SK-N-SH treated with all-trans-retinoic acid at 6 μM for 48 hours (cell line): Measurements from ENCODE around the gene CCDC154.

ENCODE experiments used
- ATAC-seq: fragments of 200-7000 bp; cut with Tn5 transposase; 3 replicates; pipeline ENCODE4 v1.9.1; 2020; ENCODE audit warnings: mild to moderate bottlenecking, moderate library complexity
- ARNTL ChIP-seq: fragments of 450-650 bp; formaldehyde crosslinking; IDR thresholded peaks from 2 replicates; pipeline ENCODE4 v1.5.0; 2020; ENCODE audit warnings: low read depth, mild to moderate bottlenecking, moderate library complexity, borderline replicate concordance
- BACH2 ChIP-seq: fragments of 250-450 bp; sonication (Bioruptor Pico); IDR thresholded peaks from 2 replicates; pipeline ENCODE4 v1.9.0; 2021; ENCODE audit warnings: mild to moderate bottlenecking, borderline replicate concordance
- CSDC2 ChIP-seq: fragments of 250-450 bp; sonication (Bioruptor Pico); IDR thresholded peaks from 2 replicates; pipeline ENCODE4 v1.5.0; 2020; ENCODE audit warnings: mild to moderate bottlenecking, moderate library complexity
- ESRRG ChIP-seq: fragments of 250-450 bp; sonication (Bioruptor Pico); IDR thresholded peaks from 2 replicates; pipeline ENCODE4 v1.6.1; 2021; ENCODE audit warnings: mild to moderate bottlenecking
- GLIS3 ChIP-seq: fragments of 250-450 bp; sonication (Bioruptor Pico); IDR thresholded peaks from 2 replicates; pipeline ENCODE4 v1.5.0; 2020; ENCODE audit warnings: mild to moderate bottlenecking, moderate library complexity
- ISL1 ChIP-seq: fragments of 250-450 bp; sonication (Bioruptor Pico); IDR thresholded peaks from 2 replicates; pipeline ENCODE4 v2.1.2; 2022; ENCODE audit warnings: mild to moderate bottlenecking, moderate library complexity
- PPARA ChIP-seq: fragments of 250-450 bp; sonication (Bioruptor Pico); IDR thresholded peaks from 2 replicates; pipeline ENCODE4 v1.5.0; 2020; ENCODE audit warnings: mild to moderate bottlenecking, borderline replicate concordance
- RARB ChIP-seq: fragments of 250-450 bp; sonication (Bioruptor Pico); IDR thresholded peaks from 2 replicates; pipeline ENCODE4 v1.8.0; 2021; ENCODE audit warnings: mild to moderate bottlenecking, moderate library complexity
- SNAI2 ChIP-seq: fragments of 250-450 bp; sonication (Bioruptor Pico); IDR thresholded peaks from 2 replicates; pipeline ENCODE4 v1.5.0; 2020; ENCODE audit warnings: mild to moderate bottlenecking, moderate library complexity
- TCF4 ChIP-seq: fragments of 250-450 bp; sonication (Bioruptor Pico); IDR thresholded peaks from 2 replicates; pipeline ENCODE4 v1.8.0; 2021; ENCODE audit warnings: mild to moderate bottlenecking, moderate library complexity, borderline replicate concordance
- TOX ChIP-seq: fragments of 250-450 bp; sonication (Bioruptor Pico); IDR thresholded peaks from 2 replicates; pipeline ENCODE4 v1.8.0; 2021; ENCODE audit warnings: mild to moderate bottlenecking, moderate library complexity, borderline replicate concordance
- ZC3H10 ChIP-seq: fragments of 250-450 bp; sonication (Bioruptor Pico); IDR thresholded peaks from 2 replicates; pipeline ENCODE4 v1.5.1; 2021; ENCODE audit warnings: mild to moderate bottlenecking, moderate library complexity
- ZFP3 ChIP-seq: fragments of 250-450 bp; sonication (Bioruptor Pico); IDR thresholded peaks from 2 replicates; pipeline ENCODE4 v1.5.0; 2020; ENCODE audit warnings: mild to moderate bottlenecking, moderate library complexity
- ZNF565 ChIP-seq: fragments of 450-650 bp; formaldehyde crosslinking; conservative IDR thresholded peaks from 2 replicates; pipeline ENCODE4 v1.5.0; 2020; ENCODE audit warnings: low read depth, mild to moderate bottlenecking, moderate library complexity
- ZNF70 ChIP-seq: fragments of 450-650 bp; formaldehyde crosslinking; IDR thresholded peaks from 2 replicates; pipeline ENCODE4 v1.5.0; 2020; ENCODE audit warnings: mild to moderate bottlenecking, moderate library complexity
- ZNF8 ChIP-seq: fragments of 450-650 bp; formaldehyde crosslinking; IDR thresholded peaks from 2 replicates; pipeline ENCODE4 v1.5.0; 2020; ENCODE audit warnings: mild to moderate bottlenecking, moderate library complexity
- TF ChIP-seq, protein P1 (sequence below): fragments of 250-450 bp; sonication (Bioruptor Pico); IDR thresholded peaks from 2 replicates; pipeline ENCODE4 v1.5.1; 2020; ENCODE audit warnings: low read depth, mild to moderate bottlenecking, moderate library complexity
- TF ChIP-seq, protein P2 (sequence below): fragments of 250-450 bp; sonication (Bioruptor Pico); IDR thresholded peaks from 2 replicates; pipeline ENCODE4 v1.5.1; 2021; ENCODE audit warnings: mild to moderate bottlenecking, moderate library complexity
- TF ChIP-seq, protein P3 (sequence below): fragments of 250-450 bp; sonication (Bioruptor Pico); IDR thresholded peaks from 2 replicates; pipeline ENCODE4 v1.8.0; 2020; ENCODE audit warnings: mild to moderate bottlenecking, moderate library complexity, borderline replicate concordance
- TF ChIP-seq, protein P4 (sequence below): fragments of 250-450 bp; sonication (Bioruptor Pico); IDR thresholded peaks from 2 replicates; pipeline ENCODE4 v1.5.0; 2020; ENCODE audit warnings: mild to moderate bottlenecking, moderate library complexity
- TF ChIP-seq, protein P5 (sequence below): fragments of 250-450 bp; sonication (Bioruptor Pico); IDR thresholded peaks from 2 replicates; pipeline ENCODE4 v1.8.0; 2021; ENCODE audit warnings: low read depth, mild to moderate bottlenecking, moderate library complexity, borderline replicate concordance

CCDC154 gene

DNA sequence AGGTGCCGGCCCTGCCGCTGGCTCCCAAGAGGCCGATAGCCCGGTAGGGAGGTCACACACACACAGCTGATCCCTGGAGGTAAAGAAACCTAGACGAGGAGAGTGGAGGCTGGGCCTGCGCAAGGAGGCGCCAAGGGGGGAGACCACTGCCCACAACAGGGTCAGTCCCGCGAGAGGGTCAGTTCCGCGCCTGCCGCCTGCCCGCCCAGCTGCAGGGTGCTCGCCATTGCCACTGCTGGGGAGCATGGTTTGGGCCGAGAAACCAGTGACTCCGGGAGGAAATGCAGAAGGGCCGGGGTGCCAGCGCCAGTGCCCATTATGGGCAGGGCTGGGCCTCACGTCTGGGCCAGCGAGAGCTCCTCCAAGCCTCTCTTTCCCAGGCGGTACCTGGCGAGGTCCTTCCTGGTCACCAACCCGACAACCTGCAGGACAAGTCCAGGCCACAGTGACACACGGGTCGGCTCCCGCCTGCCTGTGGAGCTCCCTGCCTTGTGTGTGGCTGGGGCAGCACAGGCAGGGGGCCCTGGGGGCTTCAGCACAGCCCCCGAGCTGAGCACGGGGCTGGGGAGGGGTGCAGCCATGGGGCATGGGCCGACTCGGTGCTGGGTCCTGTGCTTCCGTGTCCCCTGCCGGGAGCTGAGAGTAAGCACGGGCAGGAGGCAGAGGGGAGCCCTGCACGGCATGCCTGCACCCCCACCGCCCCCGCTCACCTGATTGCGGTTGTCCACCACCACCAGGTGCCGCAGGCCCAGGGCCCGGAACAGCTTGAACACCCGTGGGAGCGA is 2.1 kb upstream of the CCDC154 start:
- TF ChIP-seq TOX, result no peak
- no peak for TF ChIP-seq ISL1 (CRISPR knock-in tag)
- no peak for TF ChIP-seq ZFP3 (CRISPR knock-in tag)
- TF ChIP-seq, protein P1, sequence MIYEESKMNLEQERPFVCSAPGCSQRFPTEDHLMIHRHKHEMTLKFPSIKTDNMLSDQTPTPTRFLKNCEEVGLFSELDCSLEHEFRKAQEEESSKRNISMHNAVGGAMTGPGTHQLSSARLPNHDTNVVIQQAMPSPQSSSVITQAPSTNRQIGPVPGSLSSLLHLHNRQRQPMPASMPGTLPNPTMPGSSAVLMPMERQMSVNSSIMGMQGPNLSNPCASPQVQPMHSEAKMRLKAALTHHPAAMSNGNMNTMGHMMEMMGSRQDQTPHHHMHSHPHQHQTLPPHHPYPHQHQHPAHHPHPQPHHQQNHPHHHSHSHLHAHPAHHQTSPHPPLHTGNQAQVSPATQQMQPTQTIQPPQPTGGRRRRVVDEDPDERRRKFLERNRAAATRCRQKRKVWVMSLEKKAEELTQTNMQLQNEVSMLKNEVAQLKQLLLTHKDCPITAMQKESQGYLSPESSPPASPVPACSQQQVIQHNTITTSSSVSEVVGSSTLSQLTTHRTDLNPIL (CRISPR knock-in tag), result no peak
- no peak for TF ChIP-seq RARB
- no peak for TF ChIP-seq BACH2 (CRISPR knock-in tag)
- TF ChIP-seq, protein P2, sequence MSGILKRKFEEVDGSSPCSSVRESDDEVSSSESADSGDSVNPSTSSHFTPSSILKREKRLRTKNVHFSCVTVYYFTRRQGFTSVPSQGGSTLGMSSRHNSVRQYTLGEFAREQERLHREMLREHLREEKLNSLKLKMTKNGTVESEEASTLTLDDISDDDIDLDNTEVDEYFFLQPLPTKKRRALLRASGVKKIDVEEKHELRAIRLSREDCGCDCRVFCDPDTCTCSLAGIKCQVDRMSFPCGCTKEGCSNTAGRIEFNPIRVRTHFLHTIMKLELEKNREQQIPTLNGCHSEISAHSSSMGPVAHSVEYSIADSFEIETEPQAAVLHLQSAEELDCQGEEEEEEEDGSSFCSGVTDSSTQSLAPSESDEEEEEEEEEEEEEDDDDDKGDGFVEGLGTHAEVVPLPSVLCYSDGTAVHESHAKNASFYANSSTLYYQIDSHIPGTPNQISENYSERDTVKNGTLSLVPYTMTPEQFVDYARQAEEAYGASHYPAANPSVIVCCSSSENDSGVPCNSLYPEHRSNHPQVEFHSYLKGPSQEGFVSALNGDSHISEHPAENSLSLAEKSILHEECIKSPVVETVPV (CRISPR knock-in tag), result no peak
- TF ChIP-seq, protein P3, sequence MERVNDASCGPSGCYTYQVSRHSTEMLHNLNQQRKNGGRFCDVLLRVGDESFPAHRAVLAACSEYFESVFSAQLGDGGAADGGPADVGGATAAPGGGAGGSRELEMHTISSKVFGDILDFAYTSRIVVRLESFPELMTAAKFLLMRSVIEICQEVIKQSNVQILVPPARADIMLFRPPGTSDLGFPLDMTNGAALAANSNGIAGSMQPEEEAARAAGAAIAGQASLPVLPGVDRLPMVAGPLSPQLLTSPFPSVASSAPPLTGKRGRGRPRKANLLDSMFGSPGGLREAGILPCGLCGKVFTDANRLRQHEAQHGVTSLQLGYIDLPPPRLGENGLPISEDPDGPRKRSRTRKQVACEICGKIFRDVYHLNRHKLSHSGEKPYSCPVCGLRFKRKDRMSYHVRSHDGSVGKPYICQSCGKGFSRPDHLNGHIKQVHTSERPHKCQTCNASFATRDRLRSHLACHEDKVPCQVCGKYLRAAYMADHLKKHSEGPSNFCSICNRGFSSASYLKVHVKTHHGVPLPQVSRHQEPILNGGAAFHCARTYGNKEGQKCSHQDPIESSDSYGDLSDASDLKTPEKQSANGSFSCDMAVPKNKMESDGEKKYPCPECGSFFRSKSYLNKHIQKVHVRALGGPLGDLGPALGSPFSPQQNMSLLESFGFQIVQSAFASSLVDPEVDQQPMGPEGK (CRISPR knock-in tag), result no peak
- TF ChIP-seq CSDC2 (CRISPR knock-in tag), result no peak
- TF ChIP-seq SNAI2 (CRISPR knock-in tag), result no peak
- TF ChIP-seq ARNTL (CRISPR knock-in tag), result no peak

DNA sequence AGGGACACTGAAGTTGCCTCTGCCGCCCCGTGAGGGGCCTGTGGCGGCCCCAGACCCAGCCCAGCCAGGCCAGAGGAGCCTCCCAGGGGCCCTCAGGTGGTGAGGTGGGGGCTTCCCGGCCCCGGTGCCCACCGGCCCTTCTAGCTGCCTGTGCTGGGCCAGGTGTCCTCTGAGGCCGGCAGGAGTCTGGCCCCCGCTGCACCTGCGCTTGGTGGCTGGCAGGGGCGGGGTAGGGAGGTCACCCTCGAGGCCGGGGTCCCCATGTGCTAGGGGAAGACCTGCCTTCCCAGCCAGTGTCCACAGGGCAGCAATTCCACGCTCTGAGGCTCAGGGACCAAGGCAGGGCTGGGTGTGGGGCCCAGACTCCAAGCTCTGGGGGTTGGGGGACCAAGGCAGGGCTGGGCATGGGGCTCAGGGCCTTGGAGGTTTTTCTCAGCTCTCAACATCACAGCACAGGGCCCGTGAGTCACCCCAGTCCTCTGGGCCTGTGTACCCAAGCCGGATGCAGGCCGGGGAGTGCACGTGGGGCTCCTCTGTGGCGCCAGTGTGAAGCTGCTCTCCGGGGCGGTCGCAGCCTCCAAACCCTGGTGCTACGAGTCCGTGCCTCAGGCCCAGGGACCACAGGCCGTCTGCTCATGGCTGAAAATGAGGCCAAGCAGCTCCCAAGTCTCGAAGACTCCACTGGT is 1.3 kb upstream of the CCDC154 start:
- ATAC-seq, result no peak
- TF ChIP-seq, protein P4, sequence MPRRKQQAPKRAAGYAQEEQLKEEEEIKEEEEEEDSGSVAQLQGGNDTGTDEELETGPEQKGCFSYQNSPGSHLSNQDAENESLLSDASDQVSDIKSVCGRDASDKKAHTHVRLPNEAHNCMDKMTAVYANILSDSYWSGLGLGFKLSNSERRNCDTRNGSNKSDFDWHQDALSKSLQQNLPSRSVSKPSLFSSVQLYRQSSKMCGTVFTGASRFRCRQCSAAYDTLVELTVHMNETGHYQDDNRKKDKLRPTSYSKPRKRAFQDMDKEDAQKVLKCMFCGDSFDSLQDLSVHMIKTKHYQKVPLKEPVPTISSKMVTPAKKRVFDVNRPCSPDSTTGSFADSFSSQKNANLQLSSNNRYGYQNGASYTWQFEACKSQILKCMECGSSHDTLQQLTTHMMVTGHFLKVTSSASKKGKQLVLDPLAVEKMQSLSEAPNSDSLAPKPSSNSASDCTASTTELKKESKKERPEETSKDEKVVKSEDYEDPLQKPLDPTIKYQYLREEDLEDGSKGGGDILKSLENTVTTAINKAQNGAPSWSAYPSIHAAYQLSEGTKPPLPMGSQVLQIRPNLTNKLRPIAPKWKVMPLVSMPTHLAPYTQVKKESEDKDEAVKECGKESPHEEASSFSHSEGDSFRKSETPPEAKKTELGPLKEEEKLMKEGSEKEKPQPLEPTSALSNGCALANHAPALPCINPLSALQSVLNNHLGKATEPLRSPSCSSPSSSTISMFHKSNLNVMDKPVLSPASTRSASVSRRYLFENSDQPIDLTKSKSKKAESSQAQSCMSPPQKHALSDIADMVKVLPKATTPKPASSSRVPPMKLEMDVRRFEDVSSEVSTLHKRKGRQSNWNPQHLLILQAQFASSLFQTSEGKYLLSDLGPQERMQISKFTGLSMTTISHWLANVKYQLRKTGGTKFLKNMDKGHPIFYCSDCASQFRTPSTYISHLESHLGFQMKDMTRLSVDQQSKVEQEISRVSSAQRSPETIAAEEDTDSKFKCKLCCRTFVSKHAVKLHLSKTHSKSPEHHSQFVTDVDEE (CRISPR knock-in tag), result no peak
- no peak for TF ChIP-seq BACH2 (CRISPR knock-in tag)
- TF ChIP-seq SNAI2 (CRISPR knock-in tag), result no peak
- TF ChIP-seq ZFP3 (CRISPR knock-in tag), result no peak
- TF ChIP-seq RARB, result no peak
- TF ChIP-seq GLIS3 (CRISPR knock-in tag), result no peak
- TF ChIP-seq ZNF8, result no peak
- TF ChIP-seq PPARA, result no peak

More for the DNA sequence above, 2.1 kb upstream of the CCDC154 start:
- no peak for ATAC-seq

DNA sequence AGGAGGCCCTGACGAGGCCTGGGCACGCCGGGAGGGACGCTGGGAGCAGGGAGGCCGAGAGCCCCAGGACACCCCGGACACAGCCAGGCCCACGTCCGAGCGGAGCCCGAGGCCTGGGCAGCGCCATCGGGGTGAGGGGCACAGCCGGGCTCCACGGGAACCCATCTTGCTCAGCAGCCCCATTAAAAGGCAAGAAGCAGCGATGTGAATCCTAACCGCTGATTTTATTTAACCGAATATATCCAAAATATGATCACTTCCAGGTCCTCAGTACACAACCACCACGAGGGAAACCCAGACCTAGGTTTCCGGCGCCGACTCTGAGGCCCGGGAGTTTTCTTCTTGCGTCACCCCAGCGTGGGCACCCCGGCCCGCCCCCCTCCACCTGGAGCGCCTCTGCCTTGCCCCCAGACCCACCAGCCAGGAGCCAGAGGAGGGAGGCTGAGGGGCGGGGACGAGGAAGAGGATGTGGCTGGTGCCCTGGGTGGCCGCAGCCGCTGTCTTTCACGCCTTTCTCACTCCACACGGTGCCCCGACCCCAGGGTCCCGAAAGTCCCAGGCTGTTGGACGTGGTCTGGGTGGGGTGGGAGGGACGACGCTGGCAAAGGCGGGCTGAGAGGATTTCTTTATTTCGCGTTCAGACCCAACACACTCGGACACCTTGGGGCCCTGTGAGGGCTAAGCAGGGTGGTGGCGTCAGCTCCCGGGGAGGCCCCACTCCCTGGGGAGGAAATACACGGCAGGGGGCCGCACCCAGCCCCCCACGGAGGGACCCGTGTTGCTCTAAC is 568 bp upstream of the CCDC154 start:
- ATAC-seq, result no peak
- TF ChIP-seq SNAI2 (CRISPR knock-in tag) (no peak), GLIS3 (CRISPR knock-in tag) (no peak), ZNF70 (CRISPR knock-in tag) (no peak), ISL1 (CRISPR knock-in tag) (no peak), ESRRG (CRISPR knock-in tag) (no peak), PPARA (no peak), TCF4 (no peak), ZNF8 (no peak), ZNF565 (CRISPR knock-in tag) (no peak), ZFP3 (CRISPR knock-in tag) (no peak), ZC3H10 (CRISPR knock-in tag) (no peak)
- TF ChIP-seq, protein P1 (CRISPR knock-in tag), result no peak
- TF ChIP-seq, protein P5, sequence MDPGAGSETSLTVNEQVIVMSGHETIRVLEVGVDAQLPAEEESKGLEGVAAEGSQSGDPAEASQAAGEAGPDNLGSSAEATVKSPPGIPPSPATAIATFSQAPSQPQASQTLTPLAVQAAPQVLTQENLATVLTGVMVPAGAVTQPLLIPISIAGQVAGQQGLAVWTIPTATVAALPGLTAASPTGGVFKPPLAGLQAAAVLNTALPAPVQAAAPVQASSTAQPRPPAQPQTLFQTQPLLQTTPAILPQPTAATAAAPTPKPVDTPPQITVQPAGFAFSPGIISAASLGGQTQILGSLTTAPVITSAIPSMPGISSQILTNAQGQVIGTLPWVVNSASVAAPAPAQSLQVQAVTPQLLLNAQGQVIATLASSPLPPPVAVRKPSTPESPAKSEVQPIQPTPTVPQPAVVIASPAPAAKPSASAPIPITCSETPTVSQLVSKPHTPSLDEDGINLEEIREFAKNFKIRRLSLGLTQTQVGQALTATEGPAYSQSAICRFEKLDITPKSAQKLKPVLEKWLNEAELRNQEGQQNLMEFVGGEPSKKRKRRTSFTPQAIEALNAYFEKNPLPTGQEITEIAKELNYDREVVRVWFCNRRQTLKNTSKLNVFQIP (CRISPR knock-in tag), result no peak
- TF ChIP-seq, protein P4 (CRISPR knock-in tag), result no peak
